GM23248 (cell line): Measurements from ENCODE around the gene AKAP6.

Experiments used
- EZH2 ChIP-seq: fragments of 200-600 bp; sonication (generic); IDR thresholded peaks from 2 replicates; pipeline ENCODE4 v1.6.1; 2018; ENCODE audit warnings: antibody characterized with exemption, mild to moderate bottlenecking; ENCODE audit not compliant: insufficient read depth, poor library complexity, severe bottlenecking
- EZH2phosphoT487 ChIP-seq: fragments of 200-600 bp; sonication (generic); IDR thresholded peaks from 2 replicates; pipeline ENCODE4 v1.6.1; 2018; ENCODE audit warnings: antibody characterized with exemption, moderate library complexity, mild to moderate bottlenecking, low read depth; ENCODE audit not compliant: insufficient read depth

- TF ChIP-seq EZH2 (no peak), EZH2phosphoT487 (no peak)
Observed at GRCh38 chr14:32805979-32806378, 476.9 kb downstream of the AKAP6 start.
